ENCODE measurements around the gene RNASE4.
"Not testable (repeated sequence)": the region's sequence is repeated elsewhere in the genome, so short reads cannot be mapped to it uniquely, and the experiment has no call there.

RNASE4 gene, protein sequence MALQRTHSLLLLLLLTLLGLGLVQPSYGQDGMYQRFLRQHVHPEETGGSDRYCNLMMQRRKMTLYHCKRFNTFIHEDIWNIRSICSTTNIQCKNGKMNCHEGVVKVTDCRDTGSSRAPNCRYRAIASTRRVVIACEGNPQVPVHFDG

DNA sequence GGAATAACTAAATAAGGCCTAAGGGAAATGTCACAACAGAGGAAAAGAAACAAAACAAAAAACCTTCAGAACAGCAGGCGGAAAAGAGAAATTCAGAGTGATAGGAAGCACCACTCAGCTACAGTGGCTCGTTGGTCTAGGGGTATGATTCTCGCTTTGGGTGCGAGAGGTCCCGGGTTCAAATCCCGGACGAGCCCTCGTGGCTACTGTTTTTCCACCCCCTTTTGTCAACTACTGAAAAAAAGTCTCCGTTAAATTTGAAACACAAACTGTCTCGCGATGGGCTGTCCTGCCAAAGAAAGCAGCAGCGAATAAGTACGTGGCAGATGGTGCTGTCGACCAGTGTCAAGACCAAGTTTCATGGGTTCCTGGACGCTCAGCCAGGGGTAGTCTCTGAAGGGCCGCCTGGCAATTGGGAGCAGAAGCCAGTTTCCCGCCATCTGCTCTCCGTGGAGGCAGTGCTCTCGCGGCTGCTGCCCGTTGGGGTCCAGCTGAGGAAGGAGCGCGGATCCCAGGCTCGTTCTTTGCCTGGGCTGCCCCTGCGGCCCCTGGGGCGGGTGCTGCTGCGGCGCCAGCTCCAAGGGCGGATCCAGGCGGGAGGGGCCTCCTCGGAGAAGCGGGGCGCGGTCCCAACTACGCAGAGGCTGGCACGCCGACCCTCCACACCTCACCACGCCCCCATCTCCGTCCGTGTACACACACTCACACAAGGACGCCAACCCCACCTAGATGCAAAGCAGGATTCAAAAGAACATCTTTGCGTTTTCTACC is at the start of gene RNASE4:
TSS of gene RNASE4 (plus strand) at position 670 of the 771 bp plus-strand sequence. CDS start 14,812 bp downstream, outside the sequence.
- DNase-seq = peak; percentile 80

DNA sequence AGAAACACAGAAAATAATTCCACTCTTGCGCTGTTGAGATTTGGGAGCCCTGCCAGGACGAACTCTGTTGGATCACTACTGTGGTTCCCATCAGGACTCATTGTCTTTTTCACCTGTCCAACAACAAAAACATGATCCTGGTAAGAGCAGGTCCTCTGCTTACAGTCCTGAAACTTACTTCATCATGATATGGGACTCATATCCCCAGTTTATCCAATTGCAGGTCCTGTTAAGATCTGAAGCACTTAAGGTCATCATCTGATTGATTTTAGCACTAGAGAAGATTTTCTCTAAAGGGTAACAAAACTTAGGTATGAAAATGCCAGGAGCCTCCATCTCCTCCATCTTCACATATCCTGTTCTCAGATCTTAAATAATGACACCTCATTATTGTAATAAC is 42.8 kb upstream of the RNASE4 start, which contains the start of gene OR6S1:
TSS of gene OR6S1 (minus strand) at position 101 of the 400 bp plus-strand sequence. CDS start at position 101, 0 bp downstream.
- no peak for DNase-seq

DNA sequence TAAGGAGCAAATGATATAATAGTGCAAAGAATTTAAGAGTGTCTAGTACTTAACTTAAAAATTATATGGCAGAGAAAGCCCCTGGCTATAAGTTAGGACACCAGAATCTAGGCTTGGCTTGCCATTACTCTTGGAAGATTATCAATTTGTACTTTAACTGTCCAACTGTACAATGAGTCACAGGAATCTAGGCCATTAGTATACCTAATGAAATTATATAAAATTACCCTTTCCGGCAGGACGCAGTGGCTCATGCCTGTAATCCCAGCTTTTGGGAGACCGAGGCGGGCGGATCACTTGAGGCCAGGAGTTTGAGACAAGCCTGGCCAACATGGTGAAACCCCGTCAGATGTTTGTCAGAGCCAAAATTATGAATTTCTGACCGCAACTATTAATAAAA is 42.2 kb upstream of the RNASE4 start:
- DNase-seq = no peak

DNA sequence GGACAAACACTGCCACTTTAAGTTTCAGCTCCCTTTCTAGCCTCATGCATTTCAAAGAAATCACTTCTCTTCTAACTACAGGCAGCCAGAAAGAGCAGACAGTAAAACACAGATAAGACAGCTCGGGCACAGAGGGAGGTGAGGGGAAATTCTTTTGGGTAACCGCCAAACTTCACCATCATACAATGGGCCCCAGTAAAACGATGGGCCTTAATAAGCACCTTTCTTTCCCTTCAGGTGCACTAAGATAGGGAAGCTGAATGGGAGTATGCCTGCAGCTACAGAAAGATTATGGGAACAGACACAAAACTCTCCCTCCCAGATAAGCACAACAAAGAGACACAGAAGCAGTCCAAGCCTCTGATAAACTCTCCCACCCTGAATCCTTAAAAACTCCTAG is 41.6 kb upstream of the RNASE4 start:
- DNase-seq = not testable (repeated sequence)

DNA sequence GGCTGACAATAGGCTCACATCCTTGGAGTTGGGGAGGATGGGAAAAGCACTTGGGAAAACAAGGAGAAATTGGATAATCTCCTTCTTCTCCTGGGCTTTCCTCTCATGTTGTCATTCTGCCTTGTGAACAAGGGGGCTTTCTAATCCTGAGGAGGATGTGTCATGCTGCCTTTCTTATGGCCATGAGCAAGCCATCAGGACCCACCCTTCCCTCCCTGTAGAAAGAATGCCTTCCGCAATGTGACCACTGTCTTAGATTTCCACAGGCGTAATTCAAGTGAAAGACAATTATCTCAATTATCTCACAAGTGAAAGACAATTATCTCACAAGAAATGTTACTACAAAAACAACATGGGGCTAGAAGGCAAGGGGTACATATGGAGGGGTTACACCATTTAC is 39.8 kb upstream of the RNASE4 start:
- DNase-seq = no peak

DNA sequence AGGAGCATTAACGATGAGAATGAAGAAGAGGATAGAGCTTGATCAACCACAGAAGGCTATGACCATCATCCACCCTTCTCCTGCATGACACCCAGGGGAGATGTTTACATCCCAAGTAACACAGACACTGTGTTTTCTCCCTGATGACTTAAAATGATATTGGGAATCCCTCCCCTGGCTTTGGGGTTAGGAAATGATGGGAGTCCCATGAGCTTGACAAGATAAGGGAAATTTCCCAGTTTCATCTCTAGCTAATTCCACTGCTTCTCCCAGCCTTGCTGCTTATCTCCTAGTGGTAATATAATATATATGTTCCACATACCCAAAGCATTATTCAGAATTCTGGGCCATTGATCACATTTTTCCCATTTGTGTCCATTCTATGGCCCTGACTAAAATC is 38.9 kb upstream of the RNASE4 start:
- no peak for DNase-seq

DNA sequence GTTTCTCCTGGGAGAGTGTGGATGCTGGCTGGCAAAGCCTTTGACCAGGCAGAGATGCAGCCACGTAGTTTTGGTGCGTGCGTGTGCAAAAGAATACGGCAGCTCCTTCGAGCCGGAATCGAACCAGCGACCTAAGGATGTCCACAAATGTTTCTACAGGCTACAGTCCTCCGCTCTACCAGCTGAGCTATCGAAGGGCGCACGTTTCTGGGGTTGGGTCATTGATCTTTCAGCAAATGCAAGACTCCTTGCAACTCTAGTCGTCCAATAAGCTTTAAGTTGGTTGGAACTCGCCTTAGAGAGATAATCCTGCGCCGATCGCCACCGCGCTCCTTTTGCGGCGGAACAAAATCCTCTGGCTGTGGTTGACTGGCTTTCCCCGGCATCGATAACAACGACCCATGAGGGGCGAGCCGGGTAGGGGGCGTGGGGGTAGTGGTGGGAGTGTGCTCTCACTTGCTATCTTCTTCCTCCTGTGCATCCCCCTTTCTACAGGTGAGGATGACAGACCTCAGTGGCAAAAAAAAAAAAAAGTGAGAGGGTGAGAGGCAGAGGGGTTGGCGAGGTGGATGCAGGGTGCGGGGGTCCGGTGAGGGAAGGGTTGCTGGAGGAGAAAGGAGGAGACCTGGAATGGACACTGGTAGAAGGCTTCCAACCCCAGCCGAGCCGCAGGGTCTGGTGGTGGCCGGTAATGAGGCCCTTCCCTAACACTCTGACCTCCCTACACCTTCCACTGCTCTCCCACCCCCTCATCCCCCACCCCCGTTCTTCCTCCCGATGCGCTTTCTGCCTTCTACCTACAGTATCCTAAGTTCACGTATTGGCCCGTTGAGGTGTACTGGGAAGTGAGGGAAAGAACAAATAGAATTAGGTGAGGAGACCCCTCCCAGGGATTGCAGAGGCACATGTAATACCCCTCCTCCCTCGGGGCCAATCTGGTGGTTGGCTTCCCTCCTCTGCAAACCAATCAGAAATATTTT is 31.1 kb upstream of the RNASE4 start:
- peak; percentile 31 for DNase-seq

DNA sequence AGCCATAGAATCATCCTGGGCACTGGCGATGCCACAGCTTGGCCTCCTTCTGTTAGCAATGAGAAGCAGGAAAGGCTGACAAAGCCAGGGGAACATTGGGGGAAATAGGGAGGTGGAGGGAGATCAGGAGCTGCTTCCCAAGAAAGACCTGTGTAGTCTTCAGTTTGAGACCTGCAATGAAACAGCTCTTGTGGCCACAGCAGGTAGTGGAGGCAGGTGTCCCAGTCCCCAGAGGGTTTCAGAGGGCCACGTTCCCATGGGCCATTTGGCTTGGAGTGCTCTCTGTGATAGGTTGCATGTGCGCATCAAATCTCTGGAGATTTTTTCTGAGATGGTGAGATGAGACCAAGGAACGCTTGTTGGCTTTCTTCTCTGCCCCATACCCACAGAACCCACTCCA is 28.5 kb upstream of the RNASE4 start:
- no peak for DNase-seq

DNA sequence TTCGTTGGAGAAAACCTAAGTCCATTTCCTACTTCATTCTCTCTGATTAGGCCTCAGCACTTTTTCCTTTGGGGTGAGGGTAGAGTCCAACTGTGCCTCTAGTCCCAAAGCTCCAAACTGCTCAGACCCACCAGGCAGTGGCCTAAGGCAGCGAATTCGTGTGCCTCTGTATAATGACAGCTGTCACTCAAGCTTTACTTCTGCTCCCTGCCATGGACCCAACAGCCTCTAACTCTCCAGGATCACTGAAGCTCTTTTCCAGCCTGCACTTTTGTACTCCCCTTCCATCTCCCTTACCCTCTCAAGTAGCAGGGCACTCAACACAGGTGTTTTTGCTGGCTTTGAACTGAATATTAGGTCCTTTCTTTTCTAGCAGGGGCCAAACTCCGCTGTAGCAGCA is 28.1 kb upstream of the RNASE4 start:
- DNase-seq = no peak

DNA sequence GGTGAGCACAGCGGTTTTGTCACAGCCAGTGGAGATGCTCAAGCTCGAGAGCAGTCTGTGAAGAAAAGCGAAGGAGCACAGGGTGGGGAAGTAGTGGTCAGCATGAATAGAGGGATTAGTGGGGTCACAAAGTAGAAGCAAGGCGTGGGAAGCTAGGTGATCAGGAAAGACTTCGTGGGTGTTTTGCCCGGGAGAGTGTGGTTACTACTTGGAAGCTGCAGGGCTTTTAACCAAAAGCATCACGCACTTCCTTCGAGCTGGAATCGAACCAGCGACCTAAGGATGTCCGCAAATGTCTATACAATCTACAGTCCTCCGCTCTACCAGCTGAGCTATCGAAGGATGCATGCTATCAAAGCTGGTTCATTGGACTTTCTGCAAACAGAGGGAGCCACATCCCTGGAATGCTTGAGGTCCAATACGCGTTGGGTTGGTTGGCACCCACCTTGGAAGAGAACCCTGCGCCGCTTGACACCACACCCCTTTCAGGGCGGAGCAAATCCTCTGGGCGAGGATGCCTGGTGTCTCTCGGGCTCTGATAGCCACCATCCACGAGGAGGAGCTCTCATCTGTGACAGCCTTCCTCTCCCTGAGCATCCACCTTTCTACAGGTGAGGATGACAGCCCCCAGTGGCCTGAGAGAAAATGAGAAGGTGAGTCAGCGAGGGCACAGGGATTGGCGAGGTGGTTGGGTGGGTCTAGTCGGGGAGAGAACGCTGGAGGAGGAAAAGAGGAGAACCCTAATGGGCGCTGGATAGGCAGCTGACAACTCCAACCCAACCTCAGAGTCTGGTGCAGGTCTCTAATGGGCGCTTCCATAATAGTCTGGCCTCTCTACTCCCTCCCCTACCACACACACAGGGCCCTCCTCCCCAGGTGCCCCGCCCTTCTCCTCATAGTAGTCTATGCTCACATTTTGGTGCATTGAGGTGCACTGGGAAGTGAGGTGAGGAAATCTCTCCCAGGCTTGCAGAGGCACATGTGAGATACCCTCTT is 26.8 kb upstream of the RNASE4 start:
- DNase-seq = peak; percentile 66

DNA sequence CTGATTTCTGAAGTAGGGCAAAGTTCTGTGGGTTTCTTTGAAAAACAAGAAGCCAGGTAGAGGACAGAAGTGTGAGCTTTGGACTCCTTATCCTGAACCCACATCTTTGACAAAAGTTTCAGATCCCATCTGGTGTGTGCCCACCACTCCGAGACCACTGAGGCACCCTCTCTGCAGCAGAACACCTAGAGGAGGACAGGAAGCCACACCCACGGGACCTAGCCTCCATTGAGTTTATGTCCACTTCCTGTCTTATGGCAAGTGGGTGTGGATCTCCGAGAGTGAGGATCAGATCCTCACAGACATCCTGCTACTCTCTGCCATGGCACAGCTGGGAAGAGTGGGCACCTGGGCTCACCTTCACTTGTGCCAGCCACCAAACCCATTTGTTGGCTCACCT is 26.1 kb upstream of the RNASE4 start:
- no peak for DNase-seq

DNA sequence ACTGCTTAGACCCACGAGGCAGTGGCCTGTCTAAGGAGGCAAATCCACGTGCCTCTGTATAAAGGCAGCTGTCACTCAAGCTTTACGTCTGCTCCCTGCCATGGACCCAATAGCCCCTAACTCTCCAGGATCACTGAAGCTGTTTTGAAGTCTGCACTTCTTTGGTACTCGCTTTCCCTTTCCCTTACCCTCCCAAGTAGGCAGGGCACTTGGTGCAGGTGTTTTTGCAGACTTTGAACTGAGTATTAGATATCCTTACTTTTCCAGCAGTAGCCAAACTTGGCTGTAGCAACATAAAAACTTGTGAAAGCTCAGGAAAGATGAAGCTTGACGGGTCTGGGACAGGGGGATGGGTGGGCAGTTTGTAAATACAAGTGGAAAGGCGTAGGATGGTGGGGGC is 25.0 kb upstream of the RNASE4 start:
- DNase-seq = no peak

DNA sequence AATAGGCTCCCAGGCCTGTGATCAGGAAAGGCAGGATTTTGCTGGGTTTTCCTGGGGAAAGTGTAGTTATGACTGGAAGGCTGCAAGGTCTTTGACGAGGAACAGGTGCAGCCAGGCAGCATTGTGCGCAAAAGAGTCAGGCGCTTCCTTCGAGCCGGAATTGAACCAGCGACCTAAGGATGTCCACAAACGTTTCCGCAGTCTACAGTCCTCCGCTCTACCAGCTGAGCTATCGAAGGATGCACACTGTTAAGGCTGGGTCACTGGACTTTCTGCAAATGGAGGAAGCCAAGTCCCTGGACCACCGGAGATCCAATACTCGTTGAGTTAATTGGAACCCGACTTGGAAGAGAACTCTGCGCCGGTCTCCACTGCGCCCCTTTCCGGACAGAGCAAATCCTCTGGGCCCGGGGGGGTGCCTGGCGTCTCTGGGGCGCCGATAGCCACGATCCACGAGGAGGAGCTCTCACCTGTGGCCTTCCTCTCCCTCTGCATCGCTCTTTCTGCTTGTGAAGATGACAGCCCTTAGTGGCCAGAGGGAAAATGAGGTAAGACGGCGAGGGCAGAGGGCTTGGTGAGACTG is 24.5 kb upstream of the RNASE4 start:
- DNase-seq = no peak

DNA sequence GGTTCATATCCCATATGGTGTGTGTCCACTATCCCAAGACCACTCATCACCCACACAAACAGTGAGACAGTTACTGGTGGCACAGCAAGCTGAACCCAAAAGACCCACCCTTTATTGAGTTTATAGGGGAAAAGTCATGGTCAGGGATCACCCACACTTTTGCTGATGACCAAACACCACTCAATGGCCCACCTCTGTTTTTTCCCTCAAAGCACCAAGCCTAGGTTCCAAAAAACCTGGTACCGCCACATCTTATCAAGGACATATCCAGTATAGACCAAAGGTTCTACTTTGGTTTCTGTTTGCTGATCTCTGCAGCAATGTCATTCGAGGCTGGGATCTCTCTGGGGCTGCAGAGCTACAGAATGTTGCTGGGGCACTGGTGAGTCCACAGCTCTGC is 23.2 kb upstream of the RNASE4 start:
- no peak for DNase-seq

DNA sequence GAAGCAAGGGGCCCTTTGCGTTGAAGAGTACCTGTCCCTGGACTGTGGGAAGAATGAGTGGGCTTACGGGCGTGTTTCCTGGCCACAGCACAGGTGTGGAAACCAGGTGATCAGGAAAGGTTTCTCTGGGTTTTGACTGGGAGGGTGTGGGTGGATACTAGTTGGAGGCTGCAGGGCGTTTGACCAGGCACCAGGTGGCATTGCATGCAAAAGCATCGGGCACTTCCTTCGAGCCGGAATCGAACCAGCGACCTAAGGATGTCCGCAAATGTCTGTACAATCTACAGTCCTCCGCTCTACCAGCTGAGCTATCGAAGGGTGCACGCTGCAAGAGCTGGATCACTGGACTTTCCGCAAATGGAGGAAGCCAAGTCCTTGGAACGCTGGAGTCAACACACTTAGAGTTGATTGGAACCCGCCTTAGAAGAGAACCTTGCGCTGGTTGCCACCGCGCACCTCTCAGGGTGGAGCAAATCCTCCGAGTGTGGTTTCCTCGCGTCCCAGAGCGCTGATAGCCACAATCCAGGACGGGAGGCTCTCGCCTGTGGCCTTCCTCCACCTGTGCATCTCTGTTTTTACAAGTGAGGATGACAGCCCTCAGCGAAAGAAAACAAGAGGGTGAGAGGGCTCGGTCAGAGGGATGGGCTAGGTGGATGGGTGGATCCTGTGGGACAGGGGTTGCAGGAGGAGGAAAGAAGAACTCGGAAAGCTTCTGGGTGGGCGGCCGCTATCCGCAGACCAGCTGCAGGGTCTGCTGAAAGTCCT is 21.2 kb upstream of the RNASE4 start:
- DNase-seq = peak; percentile 78

DNA sequence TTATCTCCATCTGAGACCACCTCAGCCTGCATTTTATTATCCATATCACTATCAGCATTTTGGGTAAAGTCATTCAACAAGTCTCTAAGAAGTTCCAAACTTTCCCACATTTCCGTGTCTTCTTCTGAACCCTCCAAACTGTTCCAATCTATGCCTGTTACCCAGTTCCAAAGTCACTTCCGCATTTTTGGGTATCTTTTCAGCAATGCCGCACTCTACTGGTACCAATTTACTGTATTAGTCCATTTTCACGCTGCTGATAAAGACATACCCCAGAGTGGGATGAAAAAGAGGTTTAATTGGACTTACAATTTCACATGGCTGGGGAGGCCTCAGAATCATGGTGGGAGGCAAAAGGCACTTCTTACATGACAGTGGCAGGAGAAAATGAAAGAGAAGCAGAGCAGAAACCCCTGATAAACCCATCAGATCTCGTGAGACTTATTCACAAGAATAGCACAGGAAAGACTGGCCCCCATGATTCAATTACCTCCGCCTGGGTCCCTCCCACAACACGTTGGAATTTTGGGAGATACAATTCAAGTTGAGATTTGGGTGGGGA is 17.9 kb upstream of the RNASE4 start:
- not testable (repeated sequence) for DNase-seq

DNA sequence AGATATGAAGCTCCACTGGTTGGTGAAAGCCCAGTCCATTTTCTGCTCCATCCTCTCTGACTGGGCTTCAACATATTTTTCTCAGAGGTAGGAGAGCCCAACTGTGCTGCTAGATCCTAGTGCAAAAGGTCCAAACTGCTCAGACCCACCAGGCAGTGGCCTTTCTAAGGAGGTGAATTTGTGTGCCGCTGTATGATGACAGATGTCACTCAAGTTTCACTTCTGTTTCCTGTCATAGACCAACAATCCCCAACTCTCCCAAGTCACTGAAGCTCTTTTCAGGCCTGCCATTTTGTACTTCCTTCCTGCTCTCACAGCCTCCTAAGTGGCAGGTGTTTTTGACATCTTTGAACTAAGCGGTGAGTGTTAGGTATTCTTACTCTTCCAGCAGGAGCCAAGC is 16.4 kb upstream of the RNASE4 start:
- DNase-seq = no peak

DNA sequence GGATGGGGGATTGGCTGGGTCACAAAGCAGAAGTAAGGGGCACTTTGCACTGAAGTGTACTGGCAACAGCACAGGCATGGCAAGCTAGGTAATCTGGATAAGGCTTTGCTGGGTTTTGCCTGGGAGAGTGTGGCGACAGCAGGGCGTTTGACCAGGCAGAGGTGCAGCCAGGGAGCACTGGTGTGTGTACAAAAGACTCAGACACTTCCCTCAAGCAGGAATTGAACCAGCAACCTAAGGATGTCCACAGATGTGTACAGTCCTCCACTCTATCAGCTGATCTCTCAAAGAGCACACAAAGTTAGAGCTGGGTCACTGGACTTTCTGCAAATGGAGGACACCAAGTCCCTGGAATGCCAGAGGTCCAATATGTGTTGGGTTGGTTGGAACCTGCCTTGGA is 15.4 kb upstream of the RNASE4 start:
- no peak for DNase-seq

DNA sequence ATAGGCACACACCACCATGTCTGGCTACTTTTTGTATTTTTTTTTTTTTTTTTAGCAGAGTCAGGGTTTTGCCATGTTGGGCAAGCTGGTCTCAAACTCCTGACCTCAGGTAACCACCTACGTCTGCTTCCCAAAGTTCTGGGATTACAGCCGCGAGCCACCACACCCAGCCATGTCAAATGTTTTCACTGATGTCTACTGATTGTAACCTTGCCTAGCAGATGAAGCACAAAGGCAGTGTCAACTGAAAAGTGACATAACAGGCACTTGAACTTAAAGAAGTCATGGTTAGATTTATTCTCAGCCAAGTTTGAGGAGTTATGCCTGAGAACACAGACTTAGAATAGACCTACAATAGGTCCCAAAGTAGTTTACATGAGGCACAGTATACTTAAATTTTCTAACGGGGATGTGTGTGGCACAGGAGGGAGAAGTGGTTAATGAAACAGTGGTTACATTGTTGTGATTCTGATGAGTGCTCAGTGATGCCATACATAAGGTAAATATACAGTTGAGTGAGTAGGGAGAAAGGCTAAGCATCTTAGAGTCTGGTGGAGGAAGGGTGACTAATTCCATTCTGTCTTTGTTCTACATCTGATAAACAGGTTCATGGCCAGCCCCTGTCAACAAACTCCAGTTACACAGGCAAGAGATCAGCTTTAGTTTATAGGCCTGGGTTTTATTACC is 12.6 kb upstream of the RNASE4 start:
- DNase-seq = no peak

DNA sequence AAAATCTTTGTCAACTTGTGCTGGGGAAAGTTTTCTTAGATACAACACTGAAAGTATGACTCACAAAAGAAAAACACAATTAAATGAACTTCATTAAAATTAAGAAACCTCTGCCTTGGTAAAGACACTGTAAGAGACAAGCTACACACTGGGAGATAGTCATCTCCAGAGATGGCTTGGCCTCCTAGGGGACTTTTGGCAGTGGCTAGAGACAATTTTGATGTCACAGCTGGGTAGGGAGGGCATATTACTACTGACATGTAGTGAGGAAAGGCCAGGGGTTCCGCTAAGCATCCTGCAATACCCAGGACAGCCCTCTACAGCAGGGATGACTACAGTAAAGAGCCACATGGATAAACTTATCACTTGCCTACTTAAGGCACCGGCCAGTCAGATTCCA is 8.7 kb upstream of the RNASE4 start:
- DNase-seq = no peak
